NCI-H2081 treated with DMSO at 0.1 percent for 48 hours (cell line): ENCODE data around the gene GPR4.

Experiments used
- DNase-seq: peaks from one replicate; lab custom pipeline; 2025; lab: John Stamatoyannopoulos, UW

GPR4 gene

GRCh38 chr19:45589768-45590167 is 12.2 kb downstream of the GPR4 start:
- DNase-seq = no peak

- DNase-seq = no peak
These were observed 14.1 kb downstream of the GPR4 start for GRCh38 chr19:45587873-45588272.

GRCh38 chr19:45585158-45585577 is 16.8 kb downstream of the GPR4 start:
- no peak for DNase-seq

- DNase-seq = peak; percentile 95
These were observed 17.5 kb downstream of the GPR4 start, which contains the start of gene OPA3 for GRCh38 chr19:45584332-45585157. OPA3 (minus strand) TSS chr19:45584802; CDS start chr19:45584764, 38 bp downstream.

GRCh38 chr19:45581576-45581975 is 20.4 kb downstream of the GPR4 start:
- no peak for DNase-seq

DNA sequence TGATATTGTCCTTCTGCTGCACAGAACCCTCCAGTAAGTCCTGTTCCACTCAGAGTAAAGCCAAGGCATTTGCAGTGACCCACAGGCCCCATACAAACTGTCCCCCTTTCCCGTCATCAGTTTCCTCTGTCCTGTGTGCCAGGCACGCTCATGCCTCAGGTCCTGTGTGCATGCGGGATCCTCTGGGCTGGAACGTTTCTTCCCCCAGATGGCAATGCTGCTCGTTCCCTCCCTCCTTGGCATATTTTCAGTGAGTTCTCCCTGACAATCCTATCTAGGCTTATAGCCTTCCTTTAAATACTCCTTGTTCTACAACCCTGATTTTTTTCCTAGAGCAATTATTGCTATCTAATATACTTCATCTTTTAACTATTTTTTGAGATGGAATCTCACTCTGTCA is 23.2 kb downstream of the GPR4 start:
- no peak for DNase-seq

DNA sequence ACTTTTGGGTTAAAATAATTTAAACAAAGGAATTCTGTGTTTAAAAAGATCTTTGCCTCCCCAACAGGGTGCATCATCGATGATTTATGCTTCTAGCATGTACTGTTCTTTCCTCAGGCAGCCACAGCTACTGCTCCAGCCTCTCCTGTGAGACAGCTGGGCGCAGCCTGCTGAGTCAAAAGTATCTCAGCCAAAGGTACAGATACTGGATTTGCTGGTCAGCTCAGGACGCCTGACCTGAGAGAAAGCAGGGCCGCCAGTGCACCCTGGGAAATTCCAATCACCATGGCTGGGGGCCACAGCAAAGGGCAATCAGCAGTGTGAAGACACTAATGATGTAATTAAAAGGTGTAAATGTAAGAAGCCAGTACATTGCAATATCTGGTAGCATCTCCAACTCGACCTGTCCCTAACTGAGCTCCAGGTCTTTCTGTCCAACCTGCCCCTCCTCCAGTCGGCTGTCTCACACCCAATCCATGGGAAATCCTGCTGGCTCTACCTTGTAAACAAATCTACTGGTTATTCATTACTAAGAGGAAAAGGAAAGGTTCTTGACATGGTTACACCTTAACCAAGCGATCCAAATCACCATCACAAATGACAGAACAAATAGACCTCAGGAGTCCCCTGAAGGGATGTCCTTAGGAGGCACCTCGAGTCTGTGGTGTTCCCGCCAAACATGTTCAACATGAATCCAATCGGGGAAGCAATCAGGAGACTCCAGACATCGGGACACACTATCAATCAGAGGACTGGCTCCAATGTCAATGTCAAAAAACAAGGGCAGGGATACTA is 24.7 kb downstream of the GPR4 start:
- no peak for DNase-seq

- DNase-seq = no peak
These were observed 25.3 kb downstream of the GPR4 start for GRCh38 chr19:45576682-45577081.

- no peak for DNase-seq
These were observed 26.8 kb downstream of the GPR4 start for GRCh38 chr19:45575216-45575615.

DNA sequence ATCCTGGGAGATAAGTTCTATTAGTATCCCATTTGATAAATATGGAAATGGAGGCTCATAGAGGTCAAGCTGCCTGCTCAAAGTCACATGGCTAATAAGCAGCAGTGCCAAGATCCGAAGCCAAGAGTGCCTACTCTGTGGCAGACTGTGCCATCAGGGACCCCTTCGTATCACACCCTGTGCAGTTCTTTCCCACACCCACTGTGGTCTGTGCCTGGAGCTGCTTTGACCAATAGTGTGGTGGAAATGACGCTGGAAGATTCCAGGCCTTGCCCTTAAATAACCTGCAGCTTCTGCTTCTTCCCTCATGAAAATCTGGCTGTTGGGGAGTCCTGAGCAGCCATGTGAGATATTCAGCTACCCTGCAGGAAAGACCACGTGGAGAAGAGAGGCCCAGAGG is 27.5 kb downstream of the GPR4 start:
- no peak for DNase-seq

DNA sequence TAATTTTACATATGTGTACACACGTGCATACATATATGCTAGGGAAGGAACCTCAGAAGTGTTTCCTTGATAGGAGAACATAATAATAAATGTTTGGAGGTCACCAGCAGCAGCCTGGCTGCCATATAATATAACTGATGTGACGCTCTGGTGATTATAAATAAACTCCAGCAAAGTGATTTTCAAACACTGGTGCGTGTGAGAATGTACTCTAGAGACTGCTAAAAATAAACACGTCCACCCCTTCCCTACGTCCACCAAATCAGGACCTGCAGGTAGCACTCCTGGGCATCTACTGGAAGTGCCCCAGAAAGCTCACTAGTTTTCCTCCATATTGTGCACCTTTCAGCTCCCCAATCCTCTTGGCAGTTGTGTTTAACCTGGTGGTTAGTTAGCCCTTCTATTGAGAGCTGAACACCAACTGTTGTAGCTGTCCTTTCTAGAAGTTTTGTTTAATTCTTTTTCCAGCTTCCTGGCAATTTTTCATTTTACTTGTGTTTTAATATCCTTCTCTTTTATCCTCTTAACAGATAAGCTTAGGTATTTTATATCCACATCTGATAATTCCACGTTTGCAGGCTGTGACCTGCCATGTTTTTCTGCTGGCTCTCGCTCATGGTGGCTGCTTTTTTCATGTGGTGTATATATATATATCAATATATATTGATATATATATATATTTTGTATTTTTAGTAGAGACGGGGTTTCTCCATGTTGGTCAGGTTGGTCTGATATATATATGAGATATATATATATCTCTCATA is 30.4 kb downstream of the GPR4 start:
- DNase-seq = no peak

DNA sequence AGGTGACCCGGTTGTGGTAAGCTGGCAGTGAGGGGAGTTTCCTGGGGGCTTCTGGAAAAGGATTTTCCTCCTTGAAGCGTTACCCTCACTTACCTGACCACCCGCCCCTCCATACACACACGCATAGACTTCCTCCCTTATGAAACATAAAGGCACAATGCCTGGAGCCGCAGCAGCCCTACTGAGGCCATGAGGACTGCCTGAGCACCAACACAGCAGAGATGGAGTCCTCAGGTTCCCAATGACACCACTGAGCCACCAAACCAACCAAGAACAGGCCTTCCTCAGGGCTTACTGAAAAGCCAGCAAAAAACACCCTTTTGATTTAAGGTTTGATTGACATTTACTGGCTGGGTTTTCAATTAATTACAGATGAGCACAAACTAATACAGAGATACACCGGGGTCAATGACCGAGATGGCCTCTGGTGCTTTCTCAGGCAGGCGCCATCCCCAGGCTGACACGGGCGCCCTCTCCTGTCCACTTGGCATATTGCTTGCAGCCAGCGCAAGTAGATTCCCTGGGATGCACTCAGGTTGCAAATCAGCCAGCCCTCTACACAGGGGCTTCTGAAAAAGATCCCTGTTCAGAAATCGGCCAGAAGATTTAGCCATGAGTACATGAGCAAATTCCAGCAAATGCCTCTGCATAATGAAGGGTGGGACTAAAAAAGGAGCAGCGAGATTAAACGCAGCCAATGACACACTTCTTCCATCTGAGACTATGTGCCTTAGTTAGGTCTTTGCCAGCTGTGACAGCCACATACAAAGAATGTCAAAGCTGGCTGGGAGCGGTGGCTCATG is 32.2 kb downstream of the GPR4 start:
- DNase-seq = no peak

DNA sequence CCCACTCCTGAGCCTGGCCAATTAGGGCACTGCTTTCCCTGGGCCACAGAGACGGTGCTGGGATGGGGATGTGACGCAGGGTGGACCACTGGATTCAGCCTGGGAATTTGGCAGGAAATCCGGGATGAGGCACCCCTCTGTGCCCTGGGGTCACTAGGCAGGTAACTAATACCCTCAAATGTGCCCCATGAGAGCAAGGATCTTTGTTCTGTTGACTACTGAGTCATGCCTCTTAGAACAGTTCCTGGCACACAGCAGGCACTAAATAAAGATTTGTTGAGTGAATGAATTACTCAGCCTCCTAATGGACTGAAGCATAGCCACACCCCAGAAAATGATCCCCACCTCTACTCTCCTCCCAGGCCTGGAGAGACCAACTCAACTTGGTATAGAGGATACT is 33.3 kb downstream of the GPR4 start:
- no peak for DNase-seq

GRCh38 chr19:45567609-45568008 is 34.4 kb downstream of the GPR4 start:
- no peak for DNase-seq

GRCh38 chr19:45564131-45564780 is 37.8 kb downstream of the GPR4 start:
- no peak for DNase-seq

GRCh38 chr19:45560686-45561085 is 41.3 kb downstream of the GPR4 start:
- DNase-seq = no peak

DNA sequence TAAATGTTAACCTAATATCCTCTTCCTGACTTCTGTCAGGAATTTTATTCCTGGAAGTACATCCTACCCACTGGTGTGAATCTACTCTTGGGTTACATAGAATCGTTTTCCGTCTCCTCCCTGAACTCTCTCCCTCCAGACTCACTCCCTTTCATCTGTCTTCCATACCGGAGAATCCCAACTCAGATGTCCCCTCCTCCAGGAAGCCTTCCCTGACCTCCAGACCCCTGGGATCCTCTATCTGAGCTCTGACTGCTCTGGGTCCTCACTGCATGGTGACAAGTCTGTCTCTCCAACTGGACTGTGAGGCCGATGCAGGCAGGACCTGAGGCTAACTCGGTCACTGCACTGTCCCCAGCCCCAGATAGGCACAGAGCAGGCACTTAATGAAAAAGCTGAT is 42.0 kb downstream of the GPR4 start:
- DNase-seq = no peak

GRCh38 chr19:45558399-45558878 is 43.6 kb downstream of the GPR4 start:
- no peak for DNase-seq

DNA sequence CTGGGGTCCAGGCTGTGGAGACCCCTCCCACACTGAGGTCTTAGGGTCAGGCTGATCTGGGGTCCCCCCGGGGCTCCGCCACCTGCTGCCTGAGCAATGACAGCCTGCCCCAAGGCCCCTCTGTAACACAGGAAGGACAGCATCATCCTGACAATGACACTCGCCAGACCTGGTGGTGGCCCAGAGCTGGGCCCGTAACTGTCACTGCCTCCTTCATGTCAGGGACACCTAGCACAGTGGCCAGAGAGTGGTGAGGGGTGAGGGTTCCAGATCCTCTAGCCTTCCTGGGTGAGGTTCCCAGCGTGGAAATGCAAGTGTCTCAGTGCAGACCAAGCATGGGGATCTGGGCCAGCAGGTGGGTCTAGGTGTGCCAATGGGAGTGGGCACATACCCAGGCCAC is 45.2 kb downstream of the GPR4 start:
- DNase-seq = no peak

DNA sequence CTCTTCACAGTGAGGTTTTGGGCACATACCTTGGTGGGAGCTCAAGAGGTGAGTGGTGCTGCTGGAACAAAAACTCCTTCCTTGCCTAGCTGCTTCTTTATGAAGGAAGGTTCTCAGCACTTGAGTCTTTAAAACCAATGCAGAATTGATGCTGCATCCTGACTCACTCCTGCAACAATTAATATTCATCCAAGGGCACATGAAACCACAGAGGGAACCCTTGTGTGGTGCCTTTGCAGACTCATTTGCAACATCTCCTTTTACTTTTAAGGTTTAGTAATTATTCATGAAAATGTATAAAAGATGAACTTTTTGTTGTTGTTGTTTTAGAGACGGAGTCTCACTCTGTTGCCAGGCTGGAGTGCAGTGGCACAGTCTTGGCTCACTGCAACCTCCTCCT is 47.5 kb downstream of the GPR4 start:
- DNase-seq = no peak

DNA sequence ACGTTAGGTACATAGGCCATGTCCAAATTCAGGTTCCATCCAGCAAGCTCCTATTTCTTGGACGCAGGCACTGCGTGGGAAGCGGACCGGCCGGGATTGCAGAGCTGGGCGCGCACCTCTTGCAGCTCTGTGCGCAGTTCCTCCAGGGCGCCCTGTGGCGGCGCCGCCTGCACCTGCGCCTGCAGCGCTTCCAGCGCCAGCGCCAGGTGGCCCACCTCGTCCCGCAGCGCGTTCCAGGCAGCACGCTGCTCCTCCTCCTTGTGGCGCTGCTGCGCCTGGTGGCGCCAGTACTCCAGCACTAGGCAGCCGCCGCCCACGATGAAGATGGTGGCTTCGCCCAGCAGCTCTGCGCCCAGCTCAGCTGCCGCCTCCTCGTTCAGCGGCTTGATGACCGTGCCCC is 48.5 kb downstream of the GPR4 start:
- no peak for DNase-seq
